Endothelial cell (in vitro differentiated cells): ENCODE measurements around the gene GRID1. TPM values are rescaled to one million over a fixed set of nuclear protein-coding genes. Genes with fewer than 3 reads are reported as not detected.
"Not testable (repeated sequence)": the region's sequence is repeated elsewhere in the genome, so short reads cannot be mapped to it uniquely, and the experiment has no call there.

ENCODE experiments used
- DNase-seq: peaks from one replicate; pipeline ENCODE4 v3.0.0; 2021; ENCODE audit warnings: low spot score
- H3K27ac Mint-ChIP-seq: one replicate; pipeline ENCODE4 v1.8.0; 2021; ENCODE audit warnings: mixed read lengths, inconsistent platforms; ENCODE audit not compliant: unreplicated experiment
- H3K27me3 Mint-ChIP-seq: one replicate; pipeline ENCODE4 v1.8.0; 2021; ENCODE audit warnings: mild to moderate bottlenecking, moderate library complexity, mixed read lengths, inconsistent platforms; ENCODE audit not compliant: unreplicated experiment
- H3K36me3 Mint-ChIP-seq: one replicate; pipeline ENCODE4 v1.8.0; 2021; ENCODE audit warnings: mild to moderate bottlenecking, low read depth, mixed read lengths, inconsistent platforms; ENCODE audit not compliant: unreplicated experiment
- H3K4me1 Mint-ChIP-seq: one replicate; pipeline ENCODE4 v1.8.0; 2021; ENCODE audit warnings: mild to moderate bottlenecking, mixed read lengths, inconsistent platforms; ENCODE audit not compliant: unreplicated experiment
- H3K4me3 Mint-ChIP-seq: one replicate; pipeline ENCODE4 v1.8.0; 2021; ENCODE audit warnings: mild to moderate bottlenecking, mixed read lengths, inconsistent platforms; ENCODE audit not compliant: unreplicated experiment
- H3K9me3 Mint-ChIP-seq: one replicate; pipeline ENCODE4 v1.8.0; 2021; ENCODE audit warnings: mixed read lengths, inconsistent platforms; ENCODE audit not compliant: unreplicated experiment
- CTCF ChIP-seq: fragments of 200-600 bp; sonication (generic); IDR thresholded peaks from one replicate; pipeline ENCODE4 v1.5.0; 2021; ENCODE audit warnings: antibody characterized with exemption; ENCODE audit not compliant: unreplicated experiment
- total RNA-seq: library from RNA; stranded (reverse); fragmentation: NEBNext Ultra II Directional; extraction: Animal tissue kit (Norgen Biotek cat#: 25700); gene quantifications from one replicate; pipeline ENCODE4 v1.2.1, GENCODE V29; 2021; ENCODE audit not compliant: unreplicated experiment

The GRID1 gene
- total RNA-seq, 1 donor from 2014 or later: 0.26 TPM

GRCh38 chr10:86389441-86390193 is 23.0 kb upstream of the GRID1 start:
- peak overlapping the region; percentile 71 for H3K4me3 Mint-ChIP-seq

GRCh38 chr10:86389109-86389440 is 22.5 kb upstream of the GRID1 start:
- H3K27ac Mint-ChIP-seq, H3K4me1 Mint-ChIP-seq, H3K36me3 Mint-ChIP-seq, DNase-seq, H3K9me3 Mint-ChIP-seq: not testable (repeated sequence)
- H3K27me3 Mint-ChIP-seq: peaks cover 28% of the 10 kb centered on the region
- peak overlapping the region; percentile 69 for H3K4me3 Mint-ChIP-seq

More at GRCh38 chr10:86389441-86390193, 23.0 kb upstream of the GRID1 start:
- no peak for TF ChIP-seq CTCF
- H3K36me3 Mint-ChIP-seq: no peaks in the 10 kb centered on the region
- H3K27me3 Mint-ChIP-seq: peaks cover 28% of the 10 kb centered on the region
- no peaks in the 10 kb centered on the region for H3K9me3 Mint-ChIP-seq
- no peak overlapping the region for H3K27ac Mint-ChIP-seq
- peak; percentile 67 for DNase-seq
- H3K4me1 Mint-ChIP-seq: peaks cover 7% of the 10 kb centered on the region

GRCh38 chr10:86388119-86388704 is 21.6 kb upstream of the GRID1 start:
- H3K4me1 Mint-ChIP-seq: peaks cover 7% of the 10 kb centered on the region
- H3K27ac Mint-ChIP-seq: peak overlapping the region; percentile 11
- H3K9me3 Mint-ChIP-seq: no peaks in the 10 kb centered on the region
- no peak overlapping the region for H3K4me3 Mint-ChIP-seq
- DNase-seq: no peak
- no peak for TF ChIP-seq CTCF
- peaks cover 28% of the 10 kb centered on the region for H3K27me3 Mint-ChIP-seq
- H3K36me3 Mint-ChIP-seq: no peaks in the 10 kb centered on the region

GRCh38 chr10:86387178-86387794 is 20.7 kb upstream of the GRID1 start:
- peaks cover 26% of the 10 kb centered on the region for H3K27me3 Mint-ChIP-seq
- no peak for DNase-seq
- H3K36me3 Mint-ChIP-seq: no peaks in the 10 kb centered on the region
- peaks cover 7% of the 10 kb centered on the region for H3K4me1 Mint-ChIP-seq
- H3K27ac Mint-ChIP-seq: no peak overlapping the region
- H3K4me3 Mint-ChIP-seq: no peak overlapping the region
- no peak for TF ChIP-seq CTCF
- no peaks in the 10 kb centered on the region for H3K9me3 Mint-ChIP-seq

GRCh38 chr10:86385806-86386205 is 19.2 kb upstream of the GRID1 start:
- no peak overlapping the region for H3K27ac Mint-ChIP-seq
- peaks cover 15% of the 10 kb centered on the region for H3K27me3 Mint-ChIP-seq
- DNase-seq: no peak
- no peak for TF ChIP-seq CTCF
- H3K36me3 Mint-ChIP-seq: no peaks in the 10 kb centered on the region
- peaks cover 7% of the 10 kb centered on the region for H3K4me1 Mint-ChIP-seq
- H3K9me3 Mint-ChIP-seq: no peaks in the 10 kb centered on the region
- H3K4me3 Mint-ChIP-seq: no peak overlapping the region
